Measurements from ENCODE around the gene PNPLA3.
"Not testable (repeated sequence)": the region's sequence is repeated elsewhere in the genome, so short reads cannot be mapped to it uniquely, and the experiment has no call there.

The PNPLA3 gene

DNA sequence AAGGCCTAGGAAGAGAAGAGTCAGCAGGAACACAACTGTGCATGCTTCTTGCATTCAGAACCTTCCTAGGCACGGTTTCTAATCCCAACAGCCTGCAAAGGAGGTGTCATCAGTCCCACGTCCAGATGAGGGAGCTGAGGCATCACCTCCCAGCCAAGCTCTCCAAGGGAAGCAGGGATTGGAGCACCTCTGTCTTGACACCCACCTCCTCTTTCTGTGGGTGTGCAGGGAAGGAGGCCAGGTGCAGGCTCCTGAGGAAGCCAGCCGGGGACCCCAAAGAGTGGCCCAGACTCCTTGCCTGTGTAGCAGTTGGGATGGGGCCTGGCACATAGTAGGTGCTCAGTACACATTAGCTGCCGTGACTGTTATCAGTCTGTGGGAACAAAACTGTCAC lies 33.7 kb upstream of the PNPLA3 start:
- no peak for DNase-seq (ENCODE audit: low read depth in 2 of 2, low spot score in 1 of 2)

DNA sequence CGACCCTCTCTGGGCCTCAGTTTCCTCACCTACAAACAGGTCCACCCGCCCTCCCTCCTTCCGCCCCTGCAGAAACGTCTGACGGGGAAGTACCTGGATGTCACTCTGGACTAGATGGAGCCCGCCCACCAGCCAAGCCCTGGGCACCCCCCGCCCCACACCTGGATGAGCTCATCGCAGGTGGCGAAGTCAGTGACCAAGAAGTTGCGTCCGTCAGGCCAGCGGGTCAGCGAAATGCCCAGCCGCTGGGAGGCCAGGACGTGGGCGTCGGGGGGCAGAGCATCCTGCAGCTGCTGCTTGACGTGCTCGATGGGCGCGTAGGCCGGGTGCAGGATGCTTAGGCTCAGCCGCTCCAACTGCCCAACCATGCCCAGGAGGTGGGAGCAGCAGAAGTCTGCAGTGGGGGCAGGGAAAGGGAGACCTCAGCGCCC lies 32.7 kb upstream of the PNPLA3 start:
- DNase-seq (ENCODE audit: low read depth in 2 of 2, low spot score in 1 of 2), result no peak

- no peak for DNase-seq (ENCODE audit: low read depth in 2 of 2, low spot score in 1 of 2)
These were observed 32.0 kb upstream of the PNPLA3 start, which contains the start of gene PNPLA5 for GRCh38 chr22:43891360-43892182. Gene PNPLA5 (minus strand): TSS chr22:43892013. CDS start chr22:43891880, 133 bp downstream.

- DNase-seq (ENCODE audit: low read depth in 2 of 2, low spot score in 1 of 2), result no peak
These were observed 31.3 kb upstream of the PNPLA3 start for GRCh38 chr22:43892183-43892894.

DNA sequence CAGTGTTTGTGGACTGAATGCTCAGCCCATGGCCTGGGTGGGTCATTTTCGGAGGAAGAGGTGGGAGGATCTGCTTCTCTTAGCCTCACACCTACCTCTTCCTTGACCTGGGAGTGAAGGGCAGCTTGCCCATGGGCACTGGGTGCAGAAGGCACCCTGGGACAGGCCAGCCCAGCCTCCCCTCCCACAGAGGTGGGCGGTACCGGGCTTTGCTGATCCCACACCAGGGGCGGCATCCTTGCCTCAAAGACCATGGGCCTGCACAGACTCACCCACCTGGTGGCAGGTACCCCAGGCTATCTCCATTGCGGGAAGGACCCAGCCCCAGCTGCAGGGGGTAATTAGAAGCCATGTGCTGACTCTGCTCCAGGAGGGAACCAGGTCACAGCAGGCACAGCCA lies 30.3 kb upstream of the PNPLA3 start:
- DNase-seq (ENCODE audit: low read depth in 2 of 2, low spot score in 1 of 2), result no peak

DNA sequence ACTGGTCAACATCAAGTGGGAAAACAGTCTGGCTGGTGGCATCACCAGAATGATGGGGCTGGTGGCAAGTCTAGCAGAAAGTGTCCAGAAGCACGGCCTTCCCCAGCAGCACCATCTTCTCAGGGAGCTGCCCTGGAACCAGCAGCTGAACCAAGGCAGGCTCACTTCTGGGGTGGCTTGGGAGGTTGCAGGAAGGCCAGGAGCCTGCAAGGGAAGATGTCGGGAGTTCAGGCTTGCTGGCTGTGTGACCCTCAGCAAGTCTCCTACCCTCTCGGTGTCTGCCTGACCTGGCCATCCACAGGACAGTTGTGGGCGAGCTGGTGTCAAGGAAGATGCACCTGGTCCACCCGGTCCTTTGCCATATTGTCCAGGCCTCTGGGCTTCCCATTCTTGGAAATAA lies 29.5 kb upstream of the PNPLA3 start:
- DNase-seq (ENCODE audit: low read depth in 2 of 2, low spot score in 1 of 2), result no peak

- no peak for DNase-seq (ENCODE audit: low read depth in 2 of 2, low spot score in 1 of 2)
These were observed 27.5 kb upstream of the PNPLA3 start for GRCh38 chr22:43895986-43896645.

DNA sequence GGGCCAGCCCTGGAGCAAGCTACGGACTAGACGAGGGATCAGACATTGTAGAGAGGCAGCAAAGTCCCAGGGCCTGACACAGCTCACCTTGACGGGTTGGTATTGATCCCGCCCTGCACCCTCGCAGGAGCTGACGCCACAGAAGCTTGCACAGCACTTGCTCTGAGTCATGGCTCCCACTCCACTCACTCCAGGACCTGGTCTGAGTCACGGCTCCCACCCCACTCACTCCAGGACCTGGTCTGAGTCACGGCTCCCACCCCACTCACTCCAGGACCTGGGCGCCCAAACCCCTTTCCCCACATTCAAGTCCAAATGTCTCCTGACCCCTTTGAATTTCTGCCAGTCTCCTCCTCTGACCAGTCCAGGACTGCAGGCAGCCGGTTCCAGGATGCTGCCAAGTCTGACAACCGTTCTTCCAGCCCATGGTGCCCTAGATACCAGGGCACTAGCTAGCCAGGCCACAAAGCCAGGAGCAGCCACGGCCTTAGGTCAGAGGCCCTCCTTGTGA lies 25.8 kb upstream of the PNPLA3 start:
- no peak for DNase-seq (ENCODE audit: low read depth in 2 of 2, low spot score in 1 of 2)

GRCh38 chr22:43900206-43900605 lies 23.4 kb upstream of the PNPLA3 start:
- DNase-seq (ENCODE audit: low read depth in 2 of 2, low spot score in 1 of 2), result no peak

DNA sequence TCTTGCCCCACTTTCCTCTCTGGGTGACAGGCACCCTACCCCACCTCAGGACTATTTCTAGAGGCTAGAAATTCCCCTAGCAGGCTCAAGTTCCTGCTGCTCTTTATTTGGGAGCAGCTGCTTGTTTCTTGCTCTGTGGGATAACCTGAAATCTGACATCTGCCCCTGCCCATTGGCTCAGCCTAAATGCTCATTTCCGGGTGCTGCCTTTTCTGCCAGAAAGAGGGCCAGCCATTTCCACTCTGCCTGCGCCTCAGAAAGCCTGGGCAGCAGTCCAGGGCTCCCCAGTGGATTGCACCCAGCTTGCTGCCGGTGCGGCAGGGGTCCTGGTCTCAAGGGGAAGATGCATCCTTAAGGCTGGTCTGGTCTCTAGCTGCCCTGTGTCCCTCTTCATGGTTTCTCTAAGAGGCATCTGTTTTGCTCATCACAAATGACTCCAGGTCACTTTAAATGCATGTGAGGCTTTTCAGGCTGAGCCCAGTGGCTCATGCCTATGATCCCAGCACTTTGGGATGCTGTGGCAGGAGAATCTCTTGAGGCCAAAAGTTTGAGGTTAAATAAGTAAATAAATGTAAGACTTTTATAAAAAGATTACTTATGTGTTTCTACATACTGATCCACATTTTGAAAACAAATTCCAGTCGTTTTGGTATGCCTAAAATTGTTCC lies 21.5 kb upstream of the PNPLA3 start:
- no peak for DNase-seq (ENCODE audit: low read depth in 2 of 2, low spot score in 1 of 2)

- not testable (repeated sequence) for DNase-seq (ENCODE audit: low read depth in 2 of 2, low spot score in 1 of 2)
These were observed 20.6 kb upstream of the PNPLA3 start for GRCh38 chr22:43903033-43903432.

DNA sequence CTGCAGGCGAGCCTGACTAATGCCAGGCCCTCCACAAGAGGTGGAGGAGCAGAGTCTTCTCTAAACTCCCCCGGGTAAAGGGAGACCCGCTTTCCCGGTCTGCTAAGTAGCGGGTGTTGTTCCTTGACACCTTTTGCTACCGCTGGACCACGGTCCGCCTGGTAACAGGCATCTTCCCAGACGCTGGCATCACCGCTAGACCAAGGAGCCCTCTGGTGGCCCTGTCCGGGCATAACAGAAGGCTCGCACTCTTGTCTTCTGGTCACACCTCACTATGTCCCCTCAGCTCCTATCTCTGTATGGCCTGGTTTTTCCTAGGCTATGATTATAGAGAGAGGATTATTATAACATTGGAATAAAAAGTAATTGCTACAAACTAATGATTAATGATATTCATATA lies 19.2 kb upstream of the PNPLA3 start:
- DNase-seq (ENCODE audit: low read depth in 2 of 2, low spot score in 1 of 2), result not testable (repeated sequence)

DNA sequence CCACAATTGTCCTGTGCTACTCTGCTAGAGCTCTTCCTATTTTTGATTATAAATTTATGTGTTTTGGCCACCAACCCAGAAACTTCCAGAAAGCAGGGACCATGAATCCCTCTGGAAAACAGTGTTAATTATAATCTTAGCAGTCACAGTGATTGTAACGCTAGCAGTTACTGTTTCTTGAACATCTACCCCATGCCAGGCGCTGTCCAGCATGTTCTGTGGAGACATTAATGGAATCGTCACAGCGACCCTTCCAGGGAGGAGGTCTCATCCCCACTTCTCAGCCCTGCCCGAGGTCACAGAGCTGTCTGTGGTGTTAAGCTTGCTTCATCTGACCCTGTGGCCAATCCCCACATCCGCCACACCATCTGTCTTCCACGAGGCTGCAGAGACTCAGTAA lies 17.9 kb upstream of the PNPLA3 start:
- no peak for DNase-seq (ENCODE audit: low read depth in 2 of 2, low spot score in 1 of 2)

GRCh38 chr22:43909708-43910107 lies 13.9 kb upstream of the PNPLA3 start:
- DNase-seq (ENCODE audit: low read depth in 2 of 2, low spot score in 1 of 2), result no peak

- DNase-seq (ENCODE audit: low read depth in 2 of 2, low spot score in 1 of 2), result no peak
These were observed 13.4 kb upstream of the PNPLA3 start for GRCh38 chr22:43910178-43910695.

DNA sequence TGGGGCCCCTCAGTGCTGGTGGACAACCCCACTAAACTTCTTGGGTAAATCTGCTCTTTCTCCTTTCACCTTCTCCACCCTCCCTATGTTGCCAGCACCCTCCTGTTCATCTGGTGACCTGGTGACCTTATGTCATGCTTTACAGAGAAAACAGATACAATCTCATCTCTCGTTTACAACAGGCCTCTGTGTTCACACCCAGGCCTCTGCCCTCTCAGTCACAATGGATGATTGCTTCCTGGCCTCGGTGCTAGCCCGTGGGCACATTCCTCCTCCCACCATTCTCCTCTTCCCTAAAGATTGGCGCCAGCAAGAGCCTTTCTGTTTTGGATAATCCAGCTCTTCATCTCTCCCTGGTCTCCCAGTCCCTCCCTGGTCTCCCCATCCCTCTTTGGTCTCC lies 12.3 kb upstream of the PNPLA3 start:
- no peak for DNase-seq (ENCODE audit: low read depth in 2 of 2, low spot score in 1 of 2)

- DNase-seq (ENCODE audit: low read depth in 2 of 2, low spot score in 1 of 2), result no peak
These were observed 6.1 kb upstream of the PNPLA3 start for GRCh38 chr22:43917521-43917920.

- no peak for DNase-seq (ENCODE audit: low read depth in 2 of 2, low spot score in 1 of 2)
These were observed 4.3 kb upstream of the PNPLA3 start for GRCh38 chr22:43919106-43919973.

- DNase-seq (ENCODE audit: low read depth in 2 of 2, low spot score in 1 of 2), result no peak
These were observed 2.2 kb upstream of the PNPLA3 start for GRCh38 chr22:43921370-43921769.

GRCh38 chr22:43922123-43922522 lies 1.5 kb upstream of the PNPLA3 start:
- no peak for DNase-seq (ENCODE audit: low read depth in 2 of 2, low spot score in 1 of 2)
